ENCODE data around the gene MT1M.

The MT1M gene

GRCh38 chr16:56588781-56589140 is 43.7 kb upstream of the MT1M start:
- TF ChIP-seq, protein P1, sequence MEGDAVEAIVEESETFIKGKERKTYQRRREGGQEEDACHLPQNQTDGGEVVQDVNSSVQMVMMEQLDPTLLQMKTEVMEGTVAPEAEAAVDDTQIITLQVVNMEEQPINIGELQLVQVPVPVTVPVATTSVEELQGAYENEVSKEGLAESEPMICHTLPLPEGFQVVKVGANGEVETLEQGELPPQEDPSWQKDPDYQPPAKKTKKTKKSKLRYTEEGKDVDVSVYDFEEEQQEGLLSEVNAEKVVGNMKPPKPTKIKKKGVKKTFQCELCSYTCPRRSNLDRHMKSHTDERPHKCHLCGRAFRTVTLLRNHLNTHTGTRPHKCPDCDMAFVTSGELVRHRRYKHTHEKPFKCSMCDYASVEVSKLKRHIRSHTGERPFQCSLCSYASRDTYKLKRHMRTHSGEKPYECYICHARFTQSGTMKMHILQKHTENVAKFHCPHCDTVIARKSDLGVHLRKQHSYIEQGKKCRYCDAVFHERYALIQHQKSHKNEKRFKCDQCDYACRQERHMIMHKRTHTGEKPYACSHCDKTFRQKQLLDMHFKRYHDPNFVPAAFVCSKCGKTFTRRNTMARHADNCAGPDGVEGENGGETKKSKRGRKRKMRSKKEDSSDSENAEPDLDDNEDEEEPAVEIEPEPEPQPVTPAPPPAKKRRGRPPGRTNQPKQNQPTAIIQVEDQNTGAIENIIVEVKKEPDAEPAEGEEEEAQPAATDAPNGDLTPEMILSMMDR (IDR thresholded peaks at IDR 0.05; ENCODE audit: insufficient read depth, low read length): no peak
- TF ChIP-seq REST (IDR thresholded peaks at IDR 0.05; ENCODE audit: insufficient replicate concordance, low read depth) (no peak), SPI1 (IDR thresholded peaks at IDR 0.05; ENCODE audit: borderline replicate concordance, low read depth) (no peak), GABPA (IDR thresholded peaks at IDR 0.05; ENCODE audit: low read depth) (no peak), POLR2AphosphoS5 (IDR thresholded peaks at IDR 0.05; ENCODE audit: low read depth) (no peak)
- peaks cover 12% of the 10 kb centered on the region for H3K27me3 ChIP-seq (ENCODE audit: insufficient read depth, poor library complexity, severe bottlenecking)
- no peak for DNase-seq (ENCODE audit: low read depth in 1 of 2, low spot score in 1 of 2)
- H3K4me3 ChIP-seq (replicated peaks; ENCODE audit: insufficient read depth, low read length): no peak overlapping the region
- H3K27ac ChIP-seq (replicated peaks): no peak overlapping the region

DNA sequence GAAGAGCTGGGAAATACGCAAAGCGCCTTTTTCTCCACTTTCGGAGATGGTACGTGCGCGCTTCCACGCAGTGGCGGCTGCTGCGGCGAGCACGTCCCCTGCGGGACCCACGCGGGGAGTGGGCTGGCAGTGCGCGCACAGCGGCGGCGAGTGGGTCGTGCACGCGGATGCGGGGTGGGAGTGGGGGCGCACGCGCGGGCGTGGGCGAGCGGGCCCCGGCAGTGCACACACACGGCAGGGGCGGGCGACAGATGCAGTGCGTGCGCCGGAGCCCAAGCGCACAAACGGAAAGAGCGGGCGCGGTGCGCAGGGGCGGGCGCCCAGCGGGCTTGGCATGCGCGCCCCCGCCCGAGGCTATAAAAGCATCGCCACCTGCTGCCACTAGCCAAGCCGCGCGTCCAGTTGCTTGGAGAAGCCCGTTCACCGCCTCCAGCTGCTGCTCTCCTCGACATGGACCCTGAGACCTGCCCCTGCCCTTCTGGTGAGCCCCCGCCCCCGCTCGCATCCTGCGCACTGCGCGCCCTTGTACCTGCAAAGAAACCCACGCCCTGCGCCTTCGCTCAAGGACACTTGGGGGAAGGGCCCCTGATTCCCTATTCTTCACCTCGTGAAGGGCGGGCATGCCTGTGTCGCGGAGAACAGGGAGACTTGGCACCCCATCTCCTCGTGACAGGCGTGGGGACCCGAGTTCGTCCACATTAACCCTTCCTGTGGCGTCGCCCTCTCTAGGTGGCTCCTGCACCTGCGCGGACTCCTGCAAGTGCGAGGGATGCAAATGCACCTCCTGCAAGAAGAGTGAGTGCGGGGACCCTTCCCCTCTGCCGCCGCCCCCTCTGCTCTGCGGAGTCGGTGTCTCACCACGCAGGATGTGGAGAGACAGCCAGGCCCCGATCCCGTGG is 43.1 kb upstream of the MT1M start, which contains the start of gene MT3:
Gene MT3 (plus strand): TSS at position 388 of the 899 bp plus-strand sequence. CDS start 63 bp downstream, at position 451.
- Histone ChIP-seq H3K27ac (replicated peaks) (no peak within 1 kb of the TSS), H3K4me3 (replicated peaks; ENCODE audit: insufficient read depth, low read length) (0 out of 2 replicates have a peak within 1 kb of the TSS, but pooled peaks have one; percentile 1), H3K27me3 (ENCODE audit: insufficient read depth, poor library complexity, severe bottlenecking) (peaks cover 12% of the 10 kb centered on the region)
- TF ChIP-seq POLR2AphosphoS5 (IDR thresholded peaks at IDR 0.05; ENCODE audit: low read depth) (no peak), GABPA (IDR thresholded peaks at IDR 0.05; ENCODE audit: low read depth) (no peak), SPI1 (IDR thresholded peaks at IDR 0.05; ENCODE audit: borderline replicate concordance, low read depth) (no peak), REST (IDR thresholded peaks at IDR 0.05; ENCODE audit: insufficient replicate concordance, low read depth) (no peak)
- TF ChIP-seq, protein P1 (IDR thresholded peaks at IDR 0.05; ENCODE audit: insufficient read depth, low read length): no peak
- no peak for DNase-seq (ENCODE audit: low read depth in 1 of 2, low spot score in 1 of 2)

- H3K27me3 ChIP-seq (ENCODE audit: insufficient read depth, poor library complexity, severe bottlenecking): peaks cover 10% of the 10 kb centered on the region
- H3K4me3 ChIP-seq (replicated peaks; ENCODE audit: insufficient read depth, low read length): no peak overlapping the region
- peak in 1 of 2 experiments; percentile 78 for DNase-seq (ENCODE audit: low read depth in 1 of 2, low spot score in 1 of 2)
- TF ChIP-seq REST (IDR thresholded peaks at IDR 0.05; ENCODE audit: insufficient replicate concordance, low read depth) (no peak), SPI1 (IDR thresholded peaks at IDR 0.05; ENCODE audit: borderline replicate concordance, low read depth) (peak; percentile 82), GABPA (IDR thresholded peaks at IDR 0.05; ENCODE audit: low read depth) (no peak), POLR2AphosphoS5 (IDR thresholded peaks at IDR 0.05; ENCODE audit: low read depth) (no peak)
- TF ChIP-seq, protein P1 (IDR thresholded peaks at IDR 0.05; ENCODE audit: insufficient read depth, low read length): no peak
- H3K27ac ChIP-seq (replicated peaks): peak overlapping the region; percentile 34
Measured at GRCh38 chr16:56591377-56592060, 40.9 kb upstream of the MT1M start.

Data from HL-60 (cell line).